IMR-90 (cell line): ENCODE measurements around the gene CAPN5. TPM values are rescaled to one million over a fixed set of nuclear protein-coding genes. Genes with fewer than 3 reads are reported as not detected.

ENCODE experiments used
- ATAC-seq: fragments of 200-7000 bp; cut with Tn5 transposase; 2 replicates; pipeline ENCODE4 v1.9.1; 2020; ENCODE audit warnings: low read depth, mild to moderate bottlenecking, moderate library complexity
- BruUV-seq: library from RNA; stranded (reverse); fragments of 400-500 nt; replicated peaks from 2 replicates; lab custom pipeline; 2021; lab: Mats Ljungman, UMichigan
- CTCF ChIA-PET: fragments of 300-600 bp; formaldehyde crosslinking; extraction: SDS; loops from one replicate; lab custom pipeline; 2021; ENCODE audit warnings: antibody characterized with exemption; lab: Yijun Ruan, JAX
- POLR2A ChIA-PET: fragments of 300-600 bp; sonication (Branson Sonifier 250); formaldehyde crosslinking; loops from one replicate; lab custom pipeline; 2022; ENCODE audit warnings: antibody characterized with exemption; ENCODE audit not compliant: unreplicated experiment; lab: Charles Lee
- DNase-seq: peaks from one replicate; pipeline ENCODE4 v3.0.0; 2013
- H2AFZ ChIP-seq: replicated peaks from 2 replicates; pipeline ENCODE3; 2013; ENCODE audit warnings: low read length, mild to moderate bottlenecking; ENCODE audit not compliant: poor library complexity
- H2AK5ac ChIP-seq: 2 replicates; pipeline ENCODE4 v1.6.1; 2013; ENCODE audit warnings: low read depth, low read length, inconsistent platforms
- H2AK9ac ChIP-seq: replicated peaks from 2 replicates; pipeline ENCODE3; 2013; ENCODE audit warnings: mild to moderate bottlenecking, low read depth, low read length, moderate library complexity; ENCODE audit not compliant: poor library complexity
- H2BK120ac ChIP-seq: 2 replicates; pipeline ENCODE4 v1.6.1; 2013; ENCODE audit warnings: low read depth, low read length, inconsistent platforms
- H2BK15ac ChIP-seq: 3 replicates; pipeline ENCODE4 v1.6.1; 2013; ENCODE audit warnings: low read depth, low read length, inconsistent platforms
- H2BK20ac ChIP-seq: 2 replicates; pipeline ENCODE4 v1.6.1; 2013; ENCODE audit warnings: low read depth, mild to moderate bottlenecking, inconsistent platforms, low read length, moderate library complexity
- H2BK5ac ChIP-seq: 2 replicates; pipeline ENCODE4 v1.6.1; 2013; ENCODE audit warnings: mild to moderate bottlenecking, low read depth, low read length, inconsistent platforms; ENCODE audit not compliant: poor library complexity, severe bottlenecking
- H3K14ac ChIP-seq: replicated peaks from 2 replicates; pipeline ENCODE4 v1.6.1; 2013; ENCODE audit warnings: low read depth, low read length, inconsistent platforms
- H3K18ac ChIP-seq: 2 replicates; pipeline ENCODE4 v1.6.1; 2013; ENCODE audit warnings: low read depth, low read length, control low read depth
- H3K23ac ChIP-seq: 2 replicates; pipeline ENCODE4 v1.6.1; 2013; ENCODE audit warnings: low read depth, low read length, inconsistent platforms
- H3K27ac ChIP-seq: 2 replicates; pipeline ENCODE4 v1.5.1; 2013; ENCODE audit warnings: mild to moderate bottlenecking, control low read depth, low read length; ENCODE audit not compliant: insufficient read depth
- H3K27me3 ChIP-seq: 2 replicates; pipeline ENCODE4 v1.6.1; 2013; ENCODE audit warnings: low read length; ENCODE audit not compliant: control insufficient read depth, insufficient read depth
- H3K36me3 ChIP-seq: 2 replicates; pipeline ENCODE4 v1.6.1; 2013; ENCODE audit warnings: low read length, mixed read lengths; ENCODE audit not compliant: control insufficient read depth, insufficient read depth
- H3K4ac ChIP-seq: 2 replicates; pipeline ENCODE4 v1.6.1; 2013; ENCODE audit warnings: low read depth, low read length, inconsistent platforms
- H3K4me1 ChIP-seq: 2 replicates; pipeline ENCODE4 v1.6.1; 2013; ENCODE audit warnings: low read length, mixed read lengths; ENCODE audit not compliant: control insufficient read depth, insufficient read depth
- H3K4me2 ChIP-seq: 2 replicates; pipeline ENCODE4 v1.6.1; 2013; ENCODE audit warnings: low read depth, mild to moderate bottlenecking, control low read depth, low read length, moderate library complexity
- H3K4me3 ChIP-seq: 2 replicates; pipeline ENCODE4 v1.5.1; 2013; ENCODE audit warnings: low read depth, mild to moderate bottlenecking, control low read depth, low read length, moderate library complexity; ENCODE audit not compliant: insufficient read depth
- H3K56ac ChIP-seq: 2 replicates; pipeline ENCODE4 v1.6.1; 2013; ENCODE audit warnings: low read length, inconsistent platforms; ENCODE audit not compliant: insufficient read depth; ENCODE audit errors: extremely low read depth
- H3K79me1 ChIP-seq, 2 experiments: 2 replicates each; pipeline ENCODE4 v1.6.1; 2013; ENCODE audit warnings: low read length in 2 of 2, inconsistent platforms in 1 of 2, low read depth in 1 of 2
- H3K9ac ChIP-seq: 2 replicates; pipeline ENCODE4 v1.6.1; 2013; ENCODE audit warnings: low read depth, low read length, control low read depth
- H3K9me1 ChIP-seq: 2 replicates; pipeline ENCODE4 v1.6.1; 2013; ENCODE audit warnings: low read length, inconsistent platforms; ENCODE audit not compliant: insufficient read depth
- H3K9me3 ChIP-seq: 2 replicates; pipeline ENCODE4 v1.6.1; 2013; ENCODE audit warnings: low read length; ENCODE audit not compliant: control insufficient read depth, insufficient read depth
- H4K20me1 ChIP-seq: 2 replicates; pipeline ENCODE4 v1.6.1; 2013; ENCODE audit warnings: low read length, inconsistent platforms; ENCODE audit not compliant: insufficient read depth
- H4K5ac ChIP-seq: 2 replicates; pipeline ENCODE4 v1.6.1; 2013; ENCODE audit warnings: mild to moderate bottlenecking, low read depth, low read length, control low read depth
- H4K8ac ChIP-seq, 2 experiments: 2 replicates each; pipeline ENCODE4 v1.6.1; 2013; ENCODE audit warnings: low read depth in 2 of 2, low read length in 2 of 2, control low read depth in 1 of 2, inconsistent platforms in 1 of 2
- H4K91ac ChIP-seq: 2 replicates; pipeline ENCODE4 v1.6.1; 2013; ENCODE audit warnings: low read depth, low read length, inconsistent platforms; ENCODE audit not compliant: insufficient read depth
- BHLHE40 ChIP-seq: fragments of 150-350 bp; IDR thresholded peaks from 2 replicates; pipeline ENCODE4 v1.6.1; 2016; ENCODE audit warnings: mild to moderate bottlenecking, low read depth, low read length
- CEBPB ChIP-seq: IDR thresholded peaks from 2 replicates; pipeline ENCODE4 v1.6.1; 2012; ENCODE audit warnings: low read depth, low read length, improper control_type of control experiment
- CHD1 ChIP-seq: IDR thresholded peaks from 2 replicates; pipeline ENCODE4 v1.6.1; 2012; ENCODE audit warnings: low read depth, low read length, improper control_type of control experiment
- FOS ChIP-seq: fragments of 150-350 bp; IDR thresholded peaks from 2 replicates; pipeline ENCODE4 v1.6.1; 2016; ENCODE audit warnings: low read depth, low read length
- MAZ ChIP-seq: IDR thresholded peaks from 2 replicates; pipeline ENCODE4 v1.6.1; 2012; ENCODE audit warnings: low read depth, mild to moderate bottlenecking, low read length, improper control_type of control experiment, moderate library complexity, borderline replicate concordance
- MXI1 ChIP-seq: IDR thresholded peaks from 2 replicates; pipeline ENCODE4 v1.6.1; 2012; ENCODE audit warnings: low read depth, mild to moderate bottlenecking, low read length, moderate library complexity, borderline replicate concordance
- NFE2L2 ChIP-seq: fragments of 150-350 bp; IDR thresholded peaks from 2 replicates; pipeline ENCODE4 v1.6.1; 2016; ENCODE audit warnings: low read depth, mild to moderate bottlenecking, low read length
- POLR2A ChIP-seq: IDR thresholded peaks from 2 replicates; pipeline ENCODE4 v1.6.1; 2012; ENCODE audit warnings: mild to moderate bottlenecking, low read depth, low read length
- WGBS, 2 experiments: methylation state at CpG; one replicate each; pipeline versions ENCODE4 v1.1.5 to v1.1.7; 2013; ENCODE audit warnings: missing lambda C conversion rate in 2 of 2; ENCODE audit not compliant: insufficient read length in 1 of 2; ENCODE audit errors: extremely low coverage in 2 of 2; 5-methylcytosine and 5-hydroxymethylcytosine counted together
- dilution Hi-C: fragments of 300-500 bp; cut with HindIII; formaldehyde crosslinking; loops from one replicate; pipeline ENCODE4 v1.14.3; 2018; ENCODE audit warnings: low sequenced_read_pairs; ENCODE audit not compliant: unreplicated experiment
- in situ Hi-C: fragments of 300-500 bp; cut with MboI; formaldehyde crosslinking; loops from 3 replicates; pipeline ENCODE4 v1.14.3; 2019; ENCODE audit warnings: low sequenced_read_pairs, inconsistent platforms, mixed read lengths
- intact Hi-C: fragments of 100-400 bp; cut with micrococcal nuclease; formaldehyde crosslinking; loops from 2 replicates; pipeline ENCODE4 v1.10.0; 2022
- polyA plus RNA-seq, 3 experiments: library from polyadenylated mRNA; depleted of rRNA; stranded (reverse); fragments of >200 nt; gene quantifications; 2 replicates each; pipeline ENCODE4 v1.2.3, GENCODE V29; 2012; ENCODE audit warnings: low replicate concordance in 1 of 3
- total RNA-seq: library from RNA; depleted of rRNA; stranded (reverse); fragments of >200 nt; gene quantifications from 2 replicates; pipeline ENCODE4 v1.2.3, GENCODE V29; 2012
- TF ChIP-seq, protein P1 (sequence below): conservative IDR thresholded peaks from 2 replicates; pipeline ENCODE4 v1.5.1; 2012; ENCODE audit warnings: mild to moderate bottlenecking, low read depth, low read length, improper control_type of control experiment
- TF ChIP-seq, protein P2 (sequence below): fragments of 150-350 bp; IDR thresholded peaks from 2 replicates; pipeline ENCODE4 v1.6.1; 2017; ENCODE audit warnings: mild to moderate bottlenecking, antibody characterized with exemption, low read length, low read depth

Gene CAPN5
- total and polyA plus RNA-seq, 2 of the 4 experiments (the other 2 are of a cell fraction): 8.1 to 24.0 TPM

DNA sequence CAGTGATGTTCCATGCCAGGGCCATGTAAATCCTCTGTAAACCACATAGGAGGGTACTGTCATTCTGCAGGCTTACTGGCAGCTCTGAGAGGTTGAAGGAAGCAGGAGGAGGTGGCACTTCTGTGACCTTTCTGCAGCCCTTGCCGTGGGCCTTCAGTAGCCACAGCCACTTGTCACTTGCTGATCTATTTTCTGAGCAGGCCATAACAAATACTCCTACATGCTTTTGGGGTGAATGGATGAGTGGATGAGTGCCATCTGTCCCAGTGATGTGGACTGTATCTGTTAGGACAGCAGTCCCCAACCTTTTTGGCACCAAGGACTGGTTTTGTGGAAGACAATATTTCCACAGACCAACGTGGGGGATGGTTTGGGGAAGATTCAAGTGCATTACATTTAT is 22.4 kb upstream of the CAPN5 start:
- in situ Hi-C loops (loop anchor here (25.0 kb wide), 1 partner anchor 307 kb away; no protein-coding TSS in a partner anchor), intact Hi-C loops (loop anchor here (10.0 kb wide), 2 partner anchors 500 to 570 kb away; no protein-coding TSS in a partner anchor), dilution Hi-C loops (no loop called here)
- no peak overlapping the region for H2AFZ ChIP-seq
- no peak overlapping the region for H2AK9ac ChIP-seq
- no peak overlapping the region for H3K4ac ChIP-seq
- H2AK5ac ChIP-seq: no peak overlapping the region
- no TSS peak for BruUV-seq
- no peak overlapping the region for H3K27ac ChIP-seq
- no peak overlapping the region for H4K8ac ChIP-seq
- H3K4me2 ChIP-seq: no peak overlapping the region
- CTCF ChIA-PET: interaction anchor here (1.9 kb wide), 1 partner anchor 124 kb away, joined by 7 read pairs; no protein-coding TSS in a partner anchor
- no CpG with 5 or more reads among the region's 2 CpGs for WGBS, 2 experiments
- no peak overlapping the region for H3K9ac ChIP-seq
- H3K9me3 ChIP-seq: no peaks in the 10 kb centered on the region
- H4K91ac ChIP-seq: no peak overlapping the region
- H2BK15ac ChIP-seq: no peak overlapping the region
- H4K5ac ChIP-seq: no peak overlapping the region
- no peak overlapping the region for H3K14ac ChIP-seq
- H4K20me1 ChIP-seq: no peaks in the 10 kb centered on the region; the same call in 1 of the 2 replicates
- TF ChIP-seq BHLHE40: no peak
- TF ChIP-seq FOS: no peak
- no peak for TF ChIP-seq MXI1
- TF ChIP-seq, protein P1, sequence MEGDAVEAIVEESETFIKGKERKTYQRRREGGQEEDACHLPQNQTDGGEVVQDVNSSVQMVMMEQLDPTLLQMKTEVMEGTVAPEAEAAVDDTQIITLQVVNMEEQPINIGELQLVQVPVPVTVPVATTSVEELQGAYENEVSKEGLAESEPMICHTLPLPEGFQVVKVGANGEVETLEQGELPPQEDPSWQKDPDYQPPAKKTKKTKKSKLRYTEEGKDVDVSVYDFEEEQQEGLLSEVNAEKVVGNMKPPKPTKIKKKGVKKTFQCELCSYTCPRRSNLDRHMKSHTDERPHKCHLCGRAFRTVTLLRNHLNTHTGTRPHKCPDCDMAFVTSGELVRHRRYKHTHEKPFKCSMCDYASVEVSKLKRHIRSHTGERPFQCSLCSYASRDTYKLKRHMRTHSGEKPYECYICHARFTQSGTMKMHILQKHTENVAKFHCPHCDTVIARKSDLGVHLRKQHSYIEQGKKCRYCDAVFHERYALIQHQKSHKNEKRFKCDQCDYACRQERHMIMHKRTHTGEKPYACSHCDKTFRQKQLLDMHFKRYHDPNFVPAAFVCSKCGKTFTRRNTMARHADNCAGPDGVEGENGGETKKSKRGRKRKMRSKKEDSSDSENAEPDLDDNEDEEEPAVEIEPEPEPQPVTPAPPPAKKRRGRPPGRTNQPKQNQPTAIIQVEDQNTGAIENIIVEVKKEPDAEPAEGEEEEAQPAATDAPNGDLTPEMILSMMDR: no peak
- no peak for TF ChIP-seq POLR2A
- TF ChIP-seq CHD1: no peak
- TF ChIP-seq MAZ: no peak
- no peak for TF ChIP-seq CEBPB
- TF ChIP-seq NFE2L2: no peak
- TF ChIP-seq, protein P2, sequence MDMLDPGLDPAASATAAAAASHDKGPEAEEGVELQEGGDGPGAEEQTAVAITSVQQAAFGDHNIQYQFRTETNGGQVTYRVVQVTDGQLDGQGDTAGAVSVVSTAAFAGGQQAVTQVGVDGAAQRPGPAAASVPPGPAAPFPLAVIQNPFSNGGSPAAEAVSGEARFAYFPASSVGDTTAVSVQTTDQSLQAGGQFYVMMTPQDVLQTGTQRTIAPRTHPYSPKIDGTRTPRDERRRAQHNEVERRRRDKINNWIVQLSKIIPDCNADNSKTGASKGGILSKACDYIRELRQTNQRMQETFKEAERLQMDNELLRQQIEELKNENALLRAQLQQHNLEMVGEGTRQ: no peak
- H3K79me1 ChIP-seq: no peaks in the 10 kb centered on the region
- ATAC-seq (no peak), DNase-seq (no peak)
- H3K18ac ChIP-seq: no peak overlapping the region
- no peak overlapping the region for H2BK5ac ChIP-seq
- H2BK20ac ChIP-seq: no peak overlapping the region
- no peak overlapping the region for H3K4me3 ChIP-seq
- H3K23ac ChIP-seq: 0 out of 2 replicates have a peak overlapping the region, but pooled peaks have one; percentile 25
- H3K27me3 ChIP-seq: peaks cover 20% of the 10 kb centered on the region
- POLR2A ChIA-PET: no interaction called here
- H3K4me1 ChIP-seq: no peaks in the 10 kb centered on the region
- H3K9me1 ChIP-seq: no peaks in the 10 kb centered on the region
- no peak overlapping the region for H2BK120ac ChIP-seq
- H3K56ac ChIP-seq: no peak overlapping the region
- no peaks in the 10 kb centered on the region for H3K36me3 ChIP-seq
